H9 (cell line): ENCODE results near the gene USP27X. TPM values are rescaled to one million over a fixed set of nuclear protein-coding genes. Genes with fewer than 3 reads are reported as not detected.

Source experiments
- DNase-seq: peaks from one replicate; pipeline ENCODE4 v3.0.0-alpha.2; 2017
- H2AFZ ChIP-seq: one replicate; pipeline ENCODE4 v1.6.1; 2013; ENCODE audit warnings: mild to moderate bottlenecking, low read length, control low read depth, moderate library complexity
- H2AK5ac ChIP-seq: 2 replicates; pipeline ENCODE4 v1.6.1; 2013; ENCODE audit warnings: low read length, control low read depth, mixed read lengths; ENCODE audit not compliant: insufficient read length
- H2BK120ac ChIP-seq: one replicate; pipeline ENCODE4 v1.6.1; 2013; ENCODE audit warnings: low read depth, mild to moderate bottlenecking, low read length, control low read depth, inconsistent platforms; ENCODE audit not compliant: poor library complexity, severe bottlenecking
- H2BK12ac ChIP-seq: 2 replicates; pipeline ENCODE4 v1.6.1; 2013; ENCODE audit warnings: low read length, control low read depth, mixed read lengths, low read depth; ENCODE audit not compliant: insufficient read length
- H2BK15ac ChIP-seq: 2 replicates; pipeline ENCODE4 v1.6.1; 2013; ENCODE audit warnings: low read depth, low read length, control low read depth
- H2BK20ac ChIP-seq: one replicate; pipeline ENCODE4 v1.6.1; 2013; ENCODE audit warnings: low read depth, mild to moderate bottlenecking, low read length, control low read depth, inconsistent platforms; ENCODE audit not compliant: poor library complexity, severe bottlenecking
- H2BK5ac ChIP-seq: 2 replicates; pipeline ENCODE4 v1.6.1; 2013; ENCODE audit warnings: low read length, control low read depth, mixed read lengths; ENCODE audit not compliant: insufficient read length
- H3K14ac ChIP-seq: 2 replicates; pipeline ENCODE4 v1.6.1; 2013; ENCODE audit warnings: low read length, control low read depth; ENCODE audit not compliant: insufficient read depth
- H3K18ac ChIP-seq: 2 replicates; pipeline ENCODE4 v1.6.1; 2013; ENCODE audit warnings: low read depth, mild to moderate bottlenecking, mixed read lengths, low read length, control low read depth; ENCODE audit not compliant: insufficient read length
- H3K23ac ChIP-seq: 2 replicates; pipeline ENCODE4 v1.6.1; 2013; ENCODE audit warnings: low read length, control low read depth, mixed read lengths, low read depth; ENCODE audit not compliant: insufficient read length
- H3K23me2 ChIP-seq: 2 replicates; pipeline ENCODE4 v1.6.1; 2013; ENCODE audit warnings: low read depth, mild to moderate bottlenecking, mixed read lengths, low read length, control low read depth; ENCODE audit not compliant: insufficient read length, poor library complexity, severe bottlenecking
- H3K27ac ChIP-seq: 2 replicates; pipeline ENCODE4 v1.5.1; 2013; ENCODE audit warnings: low read length, control low read depth, mixed read lengths, low read depth; ENCODE audit not compliant: insufficient read length
- H3K27me3 ChIP-seq: 2 replicates; pipeline ENCODE4 v1.6.1; 2013; ENCODE audit warnings: low read length, control low read depth, inconsistent platforms; ENCODE audit not compliant: insufficient read depth
- H3K4ac ChIP-seq: 2 replicates; pipeline ENCODE4 v1.6.1; 2013; ENCODE audit warnings: low read depth, mild to moderate bottlenecking, control low read depth, inconsistent platforms, low read length, moderate library complexity
- H3K4me1 ChIP-seq: 2 replicates; pipeline ENCODE4 v1.6.1; 2013; ENCODE audit warnings: low read length, control low read depth, inconsistent platforms; ENCODE audit not compliant: insufficient read depth
- H3K4me2 ChIP-seq: 2 replicates; pipeline ENCODE4 v1.6.1; 2013; ENCODE audit warnings: low read length, control low read depth, mixed read lengths; ENCODE audit not compliant: insufficient read length, insufficient read depth
- H3K56ac ChIP-seq: 2 replicates; pipeline ENCODE4 v1.6.1; 2013; ENCODE audit warnings: low read depth, mild to moderate bottlenecking, mixed read lengths, low read length, control low read depth; ENCODE audit not compliant: insufficient read length
- H3K79me1 ChIP-seq: 2 replicates; pipeline ENCODE4 v1.6.1; 2013; ENCODE audit warnings: low read depth, mild to moderate bottlenecking, moderate library complexity, low read length, control low read depth, inconsistent platforms; ENCODE audit not compliant: insufficient read depth, poor library complexity, severe bottlenecking
- H3K79me2 ChIP-seq: 2 replicates; pipeline ENCODE4 v1.6.1; 2013; ENCODE audit warnings: low read length, control low read depth, inconsistent platforms; ENCODE audit not compliant: insufficient read depth
- H3K9ac ChIP-seq: 2 replicates; pipeline ENCODE4 v1.6.1; 2013; ENCODE audit warnings: low read length, control low read depth, mixed read lengths; ENCODE audit not compliant: insufficient read length; ENCODE audit errors: extremely low read depth
- H3K9me3 ChIP-seq: one replicate; pipeline ENCODE4 v1.6.1; 2013; ENCODE audit warnings: low read depth, low read length, inconsistent platforms; ENCODE audit not compliant: control insufficient read depth
- H3T11ph ChIP-seq: one replicate; pipeline ENCODE4 v1.6.1; 2013; ENCODE audit warnings: mild to moderate bottlenecking, low read length, control low read depth, inconsistent platforms
- H4K20me1 ChIP-seq: one replicate; pipeline ENCODE4 v1.6.1; 2013; ENCODE audit not compliant: control insufficient read depth, insufficient read length, insufficient read depth
- H4K5ac ChIP-seq: 2 replicates; pipeline ENCODE4 v1.6.1; 2013; ENCODE audit warnings: low read depth, mild to moderate bottlenecking, mixed read lengths, low read length, control low read depth; ENCODE audit not compliant: insufficient read length
- H4K8ac ChIP-seq: replicated peaks from 2 replicates; pipeline ENCODE4 v1.6.1; 2013; ENCODE audit warnings: low read length, control low read depth, mixed read lengths, low read depth; ENCODE audit not compliant: insufficient read length
- H4K91ac ChIP-seq: 2 replicates; pipeline ENCODE4 v1.6.1; 2013; ENCODE audit warnings: low read depth, mild to moderate bottlenecking, moderate library complexity, mixed read lengths, low read length, control low read depth; ENCODE audit not compliant: insufficient read length
- H3K27ac Mint-ChIP-seq, 3 experiments: 2 replicates in 2 of 3; 3 replicates in 1 of 3; pipeline ENCODE4 v1.8.0; 2020 to 2021; ENCODE audit warnings: mixed read lengths in 3 of 3, mild to moderate bottlenecking in 1 of 3, moderate library complexity in 1 of 3
- H3K27me3 Mint-ChIP-seq: 2 replicates; pipeline ENCODE4 v1.8.0; 2021; ENCODE audit warnings: low read depth, mild to moderate bottlenecking, moderate library complexity, mixed read lengths
- H3K36me3 Mint-ChIP-seq, 3 experiments: 2 replicates in 2 of 3; 3 replicates in 1 of 3; pipeline ENCODE4 v1.8.0; 2020 to 2021; ENCODE audit warnings: low read depth in 3 of 3, mixed read lengths in 3 of 3; ENCODE audit not compliant: insufficient read depth in 1 of 3
- H3K4me1 Mint-ChIP-seq, 2 experiments: 2 replicates each; pipeline ENCODE4 v1.8.0; 2020; ENCODE audit warnings: mixed read lengths in 2 of 2
- H3K4me3 Mint-ChIP-seq, 2 experiments: 2 replicates in 1 of 2; 3 replicates in 1 of 2; pipeline ENCODE4 v1.8.0; 2020 to 2021; ENCODE audit warnings: mild to moderate bottlenecking in 2 of 2, mixed read lengths in 2 of 2, moderate library complexity in 1 of 2
- H3K9me3 Mint-ChIP-seq, 2 experiments: 2 replicates in 1 of 2; 3 replicates in 1 of 2; pipeline ENCODE4 v1.8.0; 2020; ENCODE audit warnings: mild to moderate bottlenecking in 2 of 2, mixed read lengths in 2 of 2, moderate library complexity in 1 of 2
- WGBS: extraction: QIAGEN DNeasy Blood & Tissue Kit; methylation state at CpG from one replicate; pipeline ENCODE4 v1.1.7; 2013; ENCODE audit warnings: missing lambda C conversion rate, low lambda C conversion rate, mixed read lengths; ENCODE audit not compliant: insufficient read length; ENCODE audit errors: extremely low coverage; 5-methylcytosine and 5-hydroxymethylcytosine counted together
- total RNA-seq: library from RNA; stranded (reverse); gene quantifications from 2 replicates; pipeline ENCODE4 v1.2.1, GENCODE V29; 2021
- TF ChIP-seq, protein P1 (sequence below): fragments of 200-600 bp; sonication (generic); conservative IDR thresholded peaks from 3 replicates; pipeline ENCODE4 v1.8.0; 2021; ENCODE audit warnings: antibody characterized with exemption, mild to moderate bottlenecking

Gene USP27X
- total RNA-seq, 1 experiment from 2014 or later = 5.7 TPM

DNA sequence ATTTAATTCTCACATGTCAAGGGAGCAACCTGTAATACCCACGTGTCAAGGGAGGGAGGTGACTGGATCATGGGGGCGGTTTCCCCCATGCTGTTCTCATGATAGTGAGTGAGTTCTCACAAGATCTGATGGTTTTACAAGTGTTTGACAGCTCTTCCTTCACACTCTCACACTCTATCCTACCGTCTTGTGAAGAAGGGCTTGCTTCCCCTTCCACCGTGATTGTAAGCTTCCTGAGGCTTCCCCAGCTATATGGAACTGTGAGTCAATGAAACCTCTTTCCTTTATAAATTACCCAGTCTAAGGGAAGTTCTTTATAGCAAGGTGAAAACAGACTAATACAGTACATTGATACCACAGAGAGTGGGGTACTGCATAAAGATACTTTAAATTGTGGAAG lies 17.7 kb downstream of the USP27X start:
- no peak overlapping the region for H2BK12ac ChIP-seq
- peaks cover 19% of the 10 kb centered on the region for H3K27me3 Mint-ChIP-seq
- no peak overlapping the region for H3K18ac ChIP-seq
- H2BK120ac ChIP-seq = no peak overlapping the region
- H2BK5ac ChIP-seq = no peak overlapping the region
- no peaks in the 10 kb centered on the region for H3K27me3 ChIP-seq
- H2AK5ac ChIP-seq = no peak overlapping the region
- H3K56ac ChIP-seq = no peak overlapping the region
- no peak for DNase-seq
- no peak overlapping the region for H3K23ac ChIP-seq
- H3K23me2 ChIP-seq = no peaks in the 10 kb centered on the region
- no CpG with 5 or more reads among the region's 4 CpGs for WGBS
- peaks cover 62 to 69% of the 10 kb centered on the region in 2 experiments for H3K9me3 Mint-ChIP-seq
- H3K4me3 Mint-ChIP-seq = no peak overlapping the region
- no peaks in the 10 kb centered on the region for H3K79me2 ChIP-seq
- H2BK20ac ChIP-seq = no peak overlapping the region
- no peak overlapping the region for H3K4ac ChIP-seq
- no peaks in the 10 kb centered on the region for H3K4me1 ChIP-seq
- no peak overlapping the region for H3K9ac ChIP-seq
- no peak overlapping the region for H3T11ph ChIP-seq
- no peak overlapping the region for H3K4me2 ChIP-seq
- H3K9me3 ChIP-seq = peaks cover 16% of the 10 kb centered on the region
- H2BK15ac ChIP-seq = no peak overlapping the region
- no peak overlapping the region for H3K14ac ChIP-seq
- H4K5ac ChIP-seq = no peak overlapping the region
- H3K79me1 ChIP-seq = no peaks in the 10 kb centered on the region
- H3K27ac Mint-ChIP-seq = no peak overlapping the region
- H2AFZ ChIP-seq = no peak overlapping the region
- no peak overlapping the region for H4K8ac ChIP-seq
- no peak overlapping the region for H3K27ac ChIP-seq
- TF ChIP-seq, protein P1, sequence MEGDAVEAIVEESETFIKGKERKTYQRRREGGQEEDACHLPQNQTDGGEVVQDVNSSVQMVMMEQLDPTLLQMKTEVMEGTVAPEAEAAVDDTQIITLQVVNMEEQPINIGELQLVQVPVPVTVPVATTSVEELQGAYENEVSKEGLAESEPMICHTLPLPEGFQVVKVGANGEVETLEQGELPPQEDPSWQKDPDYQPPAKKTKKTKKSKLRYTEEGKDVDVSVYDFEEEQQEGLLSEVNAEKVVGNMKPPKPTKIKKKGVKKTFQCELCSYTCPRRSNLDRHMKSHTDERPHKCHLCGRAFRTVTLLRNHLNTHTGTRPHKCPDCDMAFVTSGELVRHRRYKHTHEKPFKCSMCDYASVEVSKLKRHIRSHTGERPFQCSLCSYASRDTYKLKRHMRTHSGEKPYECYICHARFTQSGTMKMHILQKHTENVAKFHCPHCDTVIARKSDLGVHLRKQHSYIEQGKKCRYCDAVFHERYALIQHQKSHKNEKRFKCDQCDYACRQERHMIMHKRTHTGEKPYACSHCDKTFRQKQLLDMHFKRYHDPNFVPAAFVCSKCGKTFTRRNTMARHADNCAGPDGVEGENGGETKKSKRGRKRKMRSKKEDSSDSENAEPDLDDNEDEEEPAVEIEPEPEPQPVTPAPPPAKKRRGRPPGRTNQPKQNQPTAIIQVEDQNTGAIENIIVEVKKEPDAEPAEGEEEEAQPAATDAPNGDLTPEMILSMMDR = no peak
- no peaks in the 10 kb centered on the region for H3K4me1 Mint-ChIP-seq
- H4K91ac ChIP-seq = no peak overlapping the region
- peaks cover 3 to 13% (median 12%) of the 10 kb centered on the region in 3 experiments; a peak in 6 of 7 replicates for H3K36me3 Mint-ChIP-seq
- no peaks in the 10 kb centered on the region for H4K20me1 ChIP-seq
